ENCODE measurements around the gene FXR2. TPM values are rescaled to one million over a fixed set of nuclear protein-coding genes. Genes with fewer than 3 reads are reported as not detected.

Gene FXR2
- total and polyA plus RNA-seq, 9 of the 15 experiments (the other 6 are each of a cell fraction or from before 2014, with no cell fraction given), result 2.0 to 49.3 (median 24.5) TPM

- no peak for TF ChIP-seq SP1 (CRISPR knock-in tag; IDR thresholded peaks at IDR 0.05)
- TF ChIP-seq ZNF586 (CRISPR knock-in tag; conservative IDR thresholded peaks at IDR 0.05), result no peak
- TF ChIP-seq LEF1 (IDR thresholded peaks at IDR 0.05), result no peak
- TF ChIP-seq, protein P1, sequence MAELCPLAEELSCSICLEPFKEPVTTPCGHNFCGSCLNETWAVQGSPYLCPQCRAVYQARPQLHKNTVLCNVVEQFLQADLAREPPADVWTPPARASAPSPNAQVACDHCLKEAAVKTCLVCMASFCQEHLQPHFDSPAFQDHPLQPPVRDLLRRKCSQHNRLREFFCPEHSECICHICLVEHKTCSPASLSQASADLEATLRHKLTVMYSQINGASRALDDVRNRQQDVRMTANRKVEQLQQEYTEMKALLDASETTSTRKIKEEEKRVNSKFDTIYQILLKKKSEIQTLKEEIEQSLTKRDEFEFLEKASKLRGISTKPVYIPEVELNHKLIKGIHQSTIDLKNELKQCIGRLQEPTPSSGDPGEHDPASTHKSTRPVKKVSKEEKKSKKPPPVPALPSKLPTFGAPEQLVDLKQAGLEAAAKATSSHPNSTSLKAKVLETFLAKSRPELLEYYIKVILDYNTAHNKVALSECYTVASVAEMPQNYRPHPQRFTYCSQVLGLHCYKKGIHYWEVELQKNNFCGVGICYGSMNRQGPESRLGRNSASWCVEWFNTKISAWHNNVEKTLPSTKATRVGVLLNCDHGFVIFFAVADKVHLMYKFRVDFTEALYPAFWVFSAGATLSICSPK (IDR thresholded peaks at IDR 0.05; ENCODE audit: borderline replicate concordance), result no peak
- no peak for TF ChIP-seq E2F3 (CRISPR knock-in tag; IDR thresholded peaks at IDR 0.05)
- TF ChIP-seq ID3 (CRISPR knock-in tag; IDR thresholded peaks at IDR 0.05), result no peak
- TF ChIP-seq ID3 (tag; IDR thresholded peaks at IDR 0.05), result no peak
- no peak for TF ChIP-seq ZNF384 (IDR thresholded peaks at IDR 0.05; ENCODE audit: low read depth, low read length)
- no peak for TF ChIP-seq CREB1 (IDR thresholded peaks at IDR 0.05)
- no peak for TF ChIP-seq CREB1 (CRISPR knock-in tag; IDR thresholded peaks at IDR 0.05)
- peak in 1 of 2 experiments; percentile 16; a peak in 1 of 4 replicates for TF ChIP-seq HDAC1 (IDR thresholded peaks at IDR 0.05)
- no peak for TF ChIP-seq XRCC5 (IDR thresholded peaks at IDR 0.05; ENCODE audit: low read depth, low read length)
- no peak for TF ChIP-seq HOXB6 (CRISPR knock-in tag; IDR thresholded peaks at IDR 0.05; ENCODE audit: borderline replicate concordance)
- TF ChIP-seq CHD1 (IDR thresholded peaks at IDR 0.05; ENCODE audit: low read length), result no peak
- no peak for TF ChIP-seq SOX6 (IDR thresholded peaks at IDR 0.05)
- TF ChIP-seq BRF1 (IDR thresholded peaks at IDR 0.05; ENCODE audit: borderline replicate concordance, extremely low read depth, insufficient read length), result no peak
- TF ChIP-seq ZNF707 (CRISPR knock-in tag; conservative IDR thresholded peaks at IDR 0.05), result no peak
- no peak for TF ChIP-seq ZNF778 (CRISPR knock-in tag; IDR thresholded peaks at IDR 0.05)
- TF ChIP-seq, protein P2, sequence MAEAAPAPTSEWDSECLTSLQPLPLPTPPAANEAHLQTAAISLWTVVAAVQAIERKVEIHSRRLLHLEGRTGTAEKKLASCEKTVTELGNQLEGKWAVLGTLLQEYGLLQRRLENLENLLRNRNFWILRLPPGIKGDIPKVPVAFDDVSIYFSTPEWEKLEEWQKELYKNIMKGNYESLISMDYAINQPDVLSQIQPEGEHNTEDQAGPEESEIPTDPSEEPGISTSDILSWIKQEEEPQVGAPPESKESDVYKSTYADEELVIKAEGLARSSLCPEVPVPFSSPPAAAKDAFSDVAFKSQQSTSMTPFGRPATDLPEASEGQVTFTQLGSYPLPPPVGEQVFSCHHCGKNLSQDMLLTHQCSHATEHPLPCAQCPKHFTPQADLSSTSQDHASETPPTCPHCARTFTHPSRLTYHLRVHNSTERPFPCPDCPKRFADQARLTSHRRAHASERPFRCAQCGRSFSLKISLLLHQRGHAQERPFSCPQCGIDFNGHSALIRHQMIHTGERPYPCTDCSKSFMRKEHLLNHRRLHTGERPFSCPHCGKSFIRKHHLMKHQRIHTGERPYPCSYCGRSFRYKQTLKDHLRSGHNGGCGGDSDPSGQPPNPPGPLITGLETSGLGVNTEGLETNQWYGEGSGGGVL (CRISPR knock-in tag; IDR thresholded peaks at IDR 0.05), result no peak
- no peak for TF ChIP-seq NFYB (IDR thresholded peaks at IDR 0.05; ENCODE audit: extremely low read depth, insufficient read length)
These were observed 65.9 kb downstream of the FXR2 start, which contains the start of gene TNFSF12 (continued) for GRCh38 chr17:7548585-7549400.

Data from K562 (cell line).